Left lobe of liver (tissue), 2 donors: Measurements from ENCODE around the gene SMYD2. TPM values are rescaled to one million over a fixed set of nuclear protein-coding genes. Genes with fewer than 3 reads are reported as not detected.
A peak's percentile ranks its signal among the peaks of the same experiment; 100 is the strongest.
"Not testable (repeated sequence)": the region's sequence is repeated elsewhere in the genome, so short reads cannot be mapped to it uniquely, and the experiment has no call there.

Experiments
- ATAC-seq: fragments of 200-7000 bp; cut with Tn5 transposase; one replicate; pipeline ENCODE4 v1.9.1; 2020; ENCODE audit warnings: mild to moderate bottlenecking, moderate library complexity
- DNase-seq: peaks from one replicate; pipeline ENCODE4 v3.0.0-alpha.2; 2020; ENCODE audit warnings: low spot score
- total RNA-seq: library from RNA; stranded (reverse); gene quantifications from one replicate; pipeline ENCODE4 v1.2.1, GENCODE V29; 2021
- donor health status: DM: no; HTN: no; CAD: no; lungs with moderate emphysema.
- donor health status: DM: no; HTN: yes; CAD: no.

The SMYD2 gene
- total RNA-seq, 1 donor from 2014 or later = 20.6 TPM

- no peak for ATAC-seq
- DNase-seq = no peak
Measured at GRCh38 chr1:214271174-214271858, 9.6 kb upstream of the SMYD2 start.

GRCh38 chr1:214271995-214272731 lies 8.8 kb upstream of the SMYD2 start:
- ATAC-seq (no peak), DNase-seq (no peak)

- no peak for DNase-seq
- ATAC-seq = no peak
Measured at GRCh38 chr1:214272964-214273533, 7.9 kb upstream of the SMYD2 start.

- not testable (repeated sequence) for DNase-seq, ATAC-seq
Measured at GRCh38 chr1:214275700-214276099, 5.3 kb upstream of the SMYD2 start.

- DNase-seq = no peak
- ATAC-seq = no peak
Measured at GRCh38 chr1:214276786-214277185, 4.2 kb upstream of the SMYD2 start.

- no peak for DNase-seq
- no peak for ATAC-seq
Measured at GRCh38 chr1:214277704-214278635, 3.0 kb upstream of the SMYD2 start.

GRCh38 chr1:214280386-214281020 lies 456 bp upstream of the SMYD2 start:
- DNase-seq = peak; percentile 53
- ATAC-seq = peak; percentile 49

- DNase-seq (no peak), ATAC-seq (peak; percentile 24)
Measured at GRCh38 chr1:214281720-214282629, 1.0 kb downstream of the SMYD2 start.

GRCh38 chr1:214282630-214283242 lies 1.8 kb downstream of the SMYD2 start:
- no peak for ATAC-seq
- no peak for DNase-seq

GRCh38 chr1:214285610-214286440 lies 4.9 kb downstream of the SMYD2 start:
- no peak for DNase-seq
- no peak for ATAC-seq

- no peak for ATAC-seq
- DNase-seq = no peak
Measured at GRCh38 chr1:214287884-214288283, 6.9 kb downstream of the SMYD2 start.

- ATAC-seq (no peak), DNase-seq (no peak)
Measured at GRCh38 chr1:214289574-214290272, 8.8 kb downstream of the SMYD2 start.

- DNase-seq (no peak), ATAC-seq (no peak)
Measured at GRCh38 chr1:214290424-214291037, 9.6 kb downstream of the SMYD2 start.

GRCh38 chr1:214292322-214292721 lies 11.4 kb downstream of the SMYD2 start:
- ATAC-seq = no peak
- no peak for DNase-seq

GRCh38 chr1:214295934-214296333 lies 15.0 kb downstream of the SMYD2 start:
- ATAC-seq (no peak), DNase-seq (no peak)

- ATAC-seq (no peak), DNase-seq (no peak)
Measured at GRCh38 chr1:214296860-214297745, 16.1 kb downstream of the SMYD2 start.
